HG03045 (cell line): Measurements from ENCODE around the gene EFCAB9.
"Not testable (repeated sequence)": the region's sequence is repeated elsewhere in the genome, so short reads cannot be mapped to it uniquely, and the experiment has no call there.

Experiments
- ATAC-seq: cut with Tn5 transposase; IDR thresholded peaks from one replicate; pipeline ENCODE4 v1.9.1; 2021; ENCODE audit warnings: mild to moderate bottlenecking, moderate library complexity; ENCODE audit not compliant: unreplicated experiment

The EFCAB9 gene

DNA sequence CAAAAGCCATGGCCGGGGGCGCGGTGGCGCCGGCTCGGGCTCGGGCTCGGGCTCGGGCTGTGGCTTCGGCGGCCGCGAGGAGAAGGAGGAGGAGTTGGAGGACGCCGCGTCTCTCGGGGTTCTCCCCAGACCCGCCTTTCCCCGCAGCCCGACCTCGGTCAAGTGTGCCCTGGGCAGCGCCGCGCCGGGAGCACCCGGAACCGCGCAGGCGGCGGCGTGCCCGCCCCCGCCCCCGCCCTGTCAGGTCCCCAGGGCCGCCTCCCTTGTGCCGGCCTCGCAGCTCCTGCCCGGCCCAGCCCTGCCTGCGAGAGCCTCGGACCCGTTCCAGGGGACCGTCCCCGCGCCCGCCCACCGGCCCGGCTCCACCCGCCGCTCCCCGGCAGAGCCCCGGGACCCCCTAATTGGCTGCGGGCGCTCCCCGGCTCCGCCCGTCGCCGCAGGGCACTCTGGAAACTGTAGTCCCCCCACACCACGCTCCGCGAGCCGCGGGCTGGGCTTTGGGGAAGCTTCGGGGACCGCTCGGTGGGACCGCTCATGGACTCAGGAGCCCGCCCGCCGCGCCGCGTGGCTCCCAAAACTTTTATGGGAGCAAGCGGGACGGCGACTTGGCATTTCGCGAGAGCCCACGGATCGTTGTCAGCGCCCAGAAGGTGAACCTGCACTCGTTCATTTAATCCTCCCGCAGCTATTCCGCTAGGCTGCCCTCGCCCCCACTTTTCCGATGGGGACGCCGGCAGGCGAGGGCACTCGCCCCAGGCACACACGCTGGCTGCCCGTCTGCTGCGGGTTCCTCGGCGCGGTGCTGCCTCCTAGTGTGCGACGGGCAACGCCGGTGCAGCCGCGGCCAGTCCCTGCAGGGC, 5.7 kb upstream of the EFCAB9 start, which contains the start of gene STK10:
Gene STK10, minus strand, starts transcription at position 192 of the 860 bp plus-strand sequence. Its CDS starts 182 bp downstream, at position 10.
- ATAC-seq = peak; percentile 68

DNA sequence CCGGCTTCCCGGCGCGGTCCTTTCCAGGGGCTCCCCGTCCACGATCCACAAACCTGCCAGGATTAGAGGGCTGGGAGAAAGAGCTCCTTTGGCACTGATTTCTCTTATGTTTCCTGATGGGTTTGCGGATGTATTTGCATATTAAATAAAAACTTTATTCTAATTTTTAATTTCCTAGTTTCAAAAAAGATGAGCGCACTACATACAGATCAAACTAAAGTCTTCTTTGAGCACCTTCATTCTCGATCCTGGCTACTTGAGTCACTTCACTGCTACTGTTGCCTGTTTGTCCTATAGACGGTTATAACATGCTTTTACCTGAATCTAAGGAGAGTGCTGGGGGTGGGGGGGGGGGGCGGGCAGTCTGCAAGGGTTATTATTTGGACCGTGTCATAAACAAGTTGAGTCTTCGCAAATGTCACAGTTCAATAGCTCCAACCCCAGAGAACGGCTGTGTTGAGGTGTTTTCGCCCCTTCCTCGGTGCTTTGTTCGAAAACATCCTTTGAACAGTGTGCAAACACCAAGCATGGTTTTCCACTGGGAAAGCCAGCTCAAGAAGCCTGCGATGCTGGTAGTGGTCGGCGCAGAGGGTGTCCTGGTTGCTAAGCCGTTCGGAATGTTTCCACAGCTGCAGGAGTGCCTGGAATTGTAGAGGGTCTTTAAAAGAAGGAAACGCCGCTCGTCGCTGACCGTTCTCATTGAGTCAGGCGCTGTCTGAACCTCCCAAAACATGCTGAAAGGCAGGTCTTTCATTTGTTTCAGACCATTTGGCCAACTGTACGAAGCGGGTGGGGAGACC, 4.9 kb upstream of the EFCAB9 start:
- ATAC-seq = no peak

DNA sequence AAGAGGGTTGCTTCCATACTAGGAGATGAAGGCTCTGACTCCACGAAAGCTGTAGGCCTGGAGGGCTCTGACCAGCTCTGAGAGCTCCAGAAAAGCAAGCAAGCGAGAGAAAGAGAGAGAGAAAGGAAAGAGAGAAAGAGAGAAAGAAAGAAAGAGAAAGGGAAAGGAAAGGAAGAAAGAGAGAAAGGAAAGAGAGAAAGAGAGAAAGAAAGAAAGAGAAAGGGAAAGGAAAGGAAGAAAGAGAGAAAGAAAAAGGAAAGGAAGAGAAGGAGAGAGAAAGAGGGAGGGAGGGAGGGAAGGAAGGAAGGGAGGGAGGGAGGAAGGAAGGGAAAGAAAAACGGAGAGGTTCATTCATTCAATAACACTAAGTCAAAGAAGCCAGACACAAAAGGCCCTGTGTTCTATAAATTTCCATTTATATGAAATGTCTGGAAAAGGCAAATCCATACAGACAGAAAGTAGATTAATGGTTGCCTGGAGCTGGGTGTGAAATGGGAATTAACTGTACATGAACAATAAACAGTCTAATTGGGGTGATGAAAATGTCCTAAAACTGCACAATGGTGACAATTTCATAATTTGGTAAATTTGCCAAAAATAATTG, 4.2 kb upstream of the EFCAB9 start:
- ATAC-seq = no peak

DNA sequence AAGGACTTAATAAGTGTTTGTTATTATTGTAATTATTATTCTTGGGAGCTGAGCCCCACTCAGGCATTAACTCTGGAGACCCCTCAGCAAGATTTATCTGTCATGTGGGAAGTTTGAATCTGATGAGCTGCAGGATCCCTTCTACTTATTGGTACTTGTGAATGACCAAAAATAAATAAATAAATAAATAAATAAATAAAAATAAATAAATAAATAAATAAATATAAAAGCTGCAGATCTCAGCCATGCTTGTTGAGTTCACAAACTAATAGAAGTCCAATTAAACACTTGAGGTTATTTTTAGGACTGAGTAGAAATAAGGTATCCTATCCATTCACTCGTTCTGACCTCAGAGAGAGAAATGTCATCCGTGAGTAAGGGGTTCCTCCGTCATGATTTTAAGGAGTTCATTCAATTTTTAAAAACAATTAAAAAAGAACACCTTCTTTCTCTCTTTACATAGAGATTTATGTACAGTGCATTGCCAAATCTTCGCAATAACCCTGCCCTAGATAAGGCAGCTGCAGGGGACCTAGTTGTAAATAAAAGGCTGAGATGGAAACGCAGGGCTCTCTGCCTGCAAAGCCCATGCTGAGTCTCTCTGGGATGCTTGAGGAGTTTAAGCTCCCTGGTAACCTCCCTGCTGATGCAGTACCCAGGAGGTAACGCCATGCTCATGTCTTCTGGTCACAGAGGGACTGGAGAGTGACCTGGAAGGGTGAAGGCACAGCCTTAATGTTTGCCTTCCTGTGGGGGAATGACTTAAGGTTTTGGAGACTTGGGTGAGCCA, 1.2 kb downstream of the EFCAB9 start:
- ATAC-seq = no peak

DNA sequence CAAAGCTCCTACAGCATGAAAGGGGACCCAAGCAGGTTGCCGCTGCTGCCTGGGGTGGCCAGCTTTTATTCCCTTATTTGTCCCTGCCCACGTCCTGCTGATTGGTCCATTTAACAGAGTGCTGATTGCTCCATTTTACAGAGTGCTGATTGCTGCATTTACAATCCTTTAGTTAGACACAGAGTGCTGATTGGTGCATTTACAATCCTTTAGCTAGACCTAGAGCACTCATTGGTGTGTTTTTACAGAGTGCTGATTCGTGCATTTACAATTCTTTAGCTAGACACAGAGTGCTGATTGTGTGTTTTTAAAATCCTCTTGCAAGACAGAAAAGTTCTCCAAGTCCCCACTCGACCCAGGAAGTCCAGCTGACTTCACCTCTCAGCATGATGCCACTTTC, 3.8 kb downstream of the EFCAB9 start:
- ATAC-seq = not testable (repeated sequence)

DNA sequence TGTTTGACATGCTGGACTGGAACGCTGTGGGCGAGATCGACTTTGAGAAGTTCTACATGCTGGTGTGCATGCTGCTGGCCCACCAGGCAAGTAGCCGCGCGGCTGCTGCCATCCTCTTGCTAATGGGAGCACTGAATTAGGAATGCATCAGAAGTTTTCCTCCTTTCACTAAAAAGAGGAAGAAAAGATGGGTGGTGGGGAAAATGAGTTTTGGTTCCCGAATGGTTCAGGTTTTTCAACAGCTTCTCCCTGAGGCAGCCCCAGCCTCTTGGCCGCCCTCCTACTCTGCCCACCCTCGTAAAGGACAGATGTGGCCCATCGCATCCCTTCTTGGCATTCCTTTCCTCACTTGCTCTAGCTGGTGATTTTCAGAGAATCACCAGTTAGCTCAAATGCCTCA, 5.5 kb downstream of the EFCAB9 start:
- ATAC-seq = no peak

DNA sequence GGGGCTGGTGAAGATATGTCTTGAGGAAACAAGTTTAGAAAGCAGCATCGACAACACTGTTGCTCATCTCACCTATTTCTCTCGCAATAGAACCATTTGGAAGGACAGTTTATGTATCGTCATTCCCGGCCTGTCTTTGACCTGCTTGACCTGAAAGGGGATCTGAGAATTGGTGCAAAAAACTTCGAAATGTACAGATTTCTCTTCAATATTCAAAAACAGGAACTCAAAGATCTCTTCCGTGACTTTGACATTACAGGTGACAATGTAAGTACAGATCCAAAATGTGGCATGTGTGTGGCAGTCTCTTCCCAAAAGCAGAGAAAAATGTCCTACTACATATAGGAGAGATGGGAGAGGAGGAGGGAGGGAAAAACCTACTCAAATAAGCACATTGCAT, 6.5 kb downstream of the EFCAB9 start:
- ATAC-seq = no peak

DNA sequence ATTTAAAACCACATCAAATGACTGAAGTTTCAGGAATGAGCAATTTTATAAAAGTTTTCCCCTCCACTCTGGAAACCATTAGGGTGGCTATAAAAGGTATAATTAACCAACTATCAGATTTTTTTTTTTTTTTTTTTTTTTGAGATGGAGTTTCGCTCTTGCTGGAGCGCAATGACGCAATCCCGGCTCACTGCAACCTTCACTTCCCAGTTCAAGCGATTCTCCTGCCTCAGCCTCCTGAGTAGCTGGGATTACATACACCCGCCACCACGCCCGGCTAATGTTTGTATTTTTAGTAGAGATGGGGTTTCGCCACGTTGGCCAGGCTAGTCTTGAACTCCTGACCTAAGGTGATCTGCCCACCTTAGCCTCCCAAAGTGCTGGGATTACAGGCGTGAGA, 12.0 kb downstream of the EFCAB9 start:
- not testable (repeated sequence) for ATAC-seq

DNA sequence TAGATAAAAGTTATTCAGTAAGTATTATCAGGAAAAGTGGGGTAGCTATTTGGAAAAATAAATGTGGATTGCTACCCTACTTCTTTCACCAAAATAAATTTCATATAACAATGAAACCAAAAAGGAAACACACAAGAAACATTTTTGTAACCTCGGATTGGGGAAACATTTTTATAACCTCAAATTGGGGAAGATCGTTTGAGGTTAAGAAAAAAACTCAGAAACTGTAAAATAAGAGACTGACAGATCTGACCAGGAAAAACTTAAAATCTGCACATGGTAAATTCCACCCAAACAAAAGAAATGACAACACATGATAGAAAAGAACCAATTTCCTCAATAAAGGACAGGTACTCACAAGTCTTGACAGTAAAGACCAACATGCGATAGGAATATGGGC, 13.5 kb downstream of the EFCAB9 start:
- ATAC-seq = no peak

DNA sequence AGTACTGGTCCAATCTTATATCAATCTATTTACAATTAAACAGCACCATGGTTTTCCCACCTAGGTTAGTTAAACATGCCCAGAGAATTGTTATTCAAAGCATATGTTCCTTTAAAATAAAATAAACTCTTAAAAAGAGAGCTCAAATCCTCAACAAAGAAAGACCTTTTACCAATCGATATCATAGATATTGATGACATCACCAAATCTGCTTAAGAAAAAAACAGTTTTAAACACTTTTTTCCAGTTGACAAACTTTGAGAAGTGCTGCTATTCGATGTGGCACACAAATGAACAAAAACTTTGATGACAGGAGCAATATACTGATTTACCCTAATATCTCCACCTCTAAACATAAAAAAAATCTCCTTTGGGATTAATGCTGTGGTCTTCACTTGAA, 15.7 kb downstream of the EFCAB9 start:
- ATAC-seq = no peak

DNA sequence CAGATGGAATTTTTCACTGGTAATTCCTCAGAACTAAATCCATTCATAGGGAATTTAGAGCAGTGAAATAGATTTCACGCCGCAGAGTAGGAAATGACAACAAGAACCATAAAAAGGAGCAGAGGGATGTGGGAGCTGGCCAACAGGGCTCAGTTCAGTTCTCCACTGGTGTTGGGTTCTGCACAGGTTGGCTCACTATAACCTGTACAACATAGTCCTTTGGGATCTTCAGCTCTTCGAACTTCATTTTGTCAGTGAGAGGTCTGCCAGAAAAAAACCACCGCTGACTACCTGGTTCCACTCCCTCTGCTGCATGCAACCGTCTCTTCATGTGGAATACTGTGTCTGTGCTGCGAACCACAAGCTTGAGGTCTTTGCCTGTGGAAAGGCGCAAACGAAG, 17.7 kb downstream of the EFCAB9 start:
- no peak for ATAC-seq

DNA sequence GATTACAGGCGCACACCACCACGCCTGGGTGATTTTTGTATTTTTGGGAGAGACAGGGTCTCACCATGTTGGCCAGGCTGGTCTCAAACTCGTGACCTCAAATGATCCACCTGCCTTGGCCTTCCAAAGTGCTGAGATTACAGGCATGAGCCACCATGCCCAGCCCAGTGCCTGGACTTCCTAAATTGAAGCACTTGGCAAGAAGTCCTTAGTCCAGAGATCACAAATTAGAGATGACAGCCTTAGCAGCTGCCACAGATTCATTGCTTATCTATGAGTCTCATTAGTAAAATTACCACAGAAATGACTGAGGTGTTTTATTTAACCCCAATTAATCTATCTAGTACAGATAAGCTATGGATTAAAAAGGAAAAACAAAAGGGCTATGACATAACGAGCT, 19.2 kb downstream of the EFCAB9 start:
- no peak for ATAC-seq

DNA sequence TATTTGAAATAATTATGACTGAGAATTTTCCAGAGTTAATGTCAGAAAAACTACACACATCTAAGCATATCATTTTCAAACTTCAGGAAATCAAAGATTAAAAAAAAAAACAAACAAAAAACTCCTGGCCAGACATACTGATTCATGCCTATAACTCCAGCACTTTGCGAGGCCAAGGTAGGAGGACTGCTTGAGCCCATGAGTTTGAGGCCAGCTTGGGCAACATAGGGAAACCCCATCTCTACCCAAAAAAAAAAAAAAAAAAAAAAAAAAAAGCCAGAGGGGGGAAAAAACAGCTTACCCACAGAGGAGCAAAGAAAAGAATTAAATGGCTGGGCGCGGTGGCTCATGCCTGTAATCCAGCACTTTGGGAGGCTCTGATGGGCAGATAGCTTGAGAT, 22.4 kb downstream of the EFCAB9 start:
- no peak for ATAC-seq

DNA sequence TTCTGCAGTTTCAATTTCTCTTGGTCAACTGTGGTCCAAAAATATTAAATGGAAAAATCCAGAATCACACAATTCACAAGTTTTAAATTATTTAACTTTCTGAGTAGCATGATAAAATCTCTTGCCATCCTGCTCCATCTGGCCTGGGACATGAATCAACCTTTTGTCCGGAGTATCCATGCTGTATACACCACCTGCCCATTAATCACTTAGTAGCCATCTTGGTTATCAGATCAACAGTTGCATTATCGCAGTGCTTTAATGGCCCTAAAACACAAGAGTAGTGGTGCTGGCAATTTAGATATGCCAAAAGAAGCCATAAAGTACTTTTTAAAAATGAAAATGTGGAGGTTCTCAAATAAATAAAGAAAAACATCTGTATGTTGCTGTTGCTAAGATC, 25.3 kb downstream of the EFCAB9 start:
- no peak for ATAC-seq

DNA sequence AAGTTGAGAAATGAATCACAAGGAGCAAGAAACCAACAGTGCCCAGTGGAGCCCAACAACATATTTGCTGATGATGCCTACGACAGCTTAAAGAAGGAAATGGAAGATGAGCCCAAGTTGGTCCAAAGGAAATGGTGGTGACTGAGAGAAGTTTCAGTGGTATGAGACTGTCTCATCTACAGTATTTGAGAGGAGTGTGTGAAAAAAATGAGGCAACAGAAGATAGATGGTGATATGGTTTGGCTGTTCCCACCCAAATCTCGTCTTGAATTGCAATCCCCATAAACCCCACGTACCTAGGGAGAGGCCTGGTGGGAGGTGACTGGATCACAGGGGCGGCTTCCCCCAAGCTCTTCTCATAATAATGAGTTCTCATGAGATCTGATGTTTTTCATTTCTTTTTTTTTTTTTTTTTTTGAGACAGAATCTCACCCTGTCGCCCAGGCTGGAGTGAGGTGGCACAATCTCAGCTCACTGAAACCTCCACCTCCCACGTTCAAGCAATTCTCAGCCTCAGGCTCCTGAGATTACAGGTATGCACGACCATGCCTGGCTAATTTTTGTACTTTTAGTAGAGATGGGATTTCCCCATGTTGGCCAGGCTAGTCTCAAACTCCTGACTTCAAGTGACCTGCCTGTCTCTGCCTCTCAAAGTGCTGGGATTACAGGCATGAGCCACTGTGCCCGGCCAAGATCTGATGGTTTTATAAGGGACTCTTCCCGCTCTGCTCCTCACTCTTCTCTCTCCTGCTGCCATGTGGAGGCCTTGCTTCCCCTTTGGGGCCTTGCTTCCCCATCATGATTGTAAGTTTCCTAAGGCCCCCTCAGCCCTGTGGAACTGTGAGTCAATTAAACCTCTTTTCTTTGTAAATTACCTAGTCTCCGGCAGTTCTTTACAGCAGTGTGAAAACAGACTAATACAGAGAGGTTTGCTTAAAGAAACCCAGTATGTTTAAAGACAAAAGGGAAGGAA, 30.2 kb downstream of the EFCAB9 start:
- peak; percentile 78 for ATAC-seq

DNA sequence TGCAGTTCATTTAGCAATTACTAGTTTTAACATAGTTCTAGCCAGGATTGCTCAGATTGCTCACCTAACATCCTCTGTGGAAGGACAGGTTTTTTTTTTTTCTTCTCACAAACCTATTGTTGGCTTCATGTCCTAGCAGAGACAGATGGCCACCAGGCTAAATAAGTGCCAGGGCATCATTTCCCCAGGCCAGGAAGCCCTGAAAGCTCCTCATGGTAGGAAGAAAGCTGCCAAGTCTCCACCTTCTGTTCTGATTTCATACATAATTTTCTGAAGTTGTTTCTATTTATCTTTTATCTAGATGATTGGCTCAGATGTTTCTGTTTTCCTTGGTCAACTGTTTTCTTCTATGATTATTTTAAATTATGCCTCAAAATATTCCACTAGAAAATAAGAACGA, 31.0 kb downstream of the EFCAB9 start:
- ATAC-seq = no peak

DNA sequence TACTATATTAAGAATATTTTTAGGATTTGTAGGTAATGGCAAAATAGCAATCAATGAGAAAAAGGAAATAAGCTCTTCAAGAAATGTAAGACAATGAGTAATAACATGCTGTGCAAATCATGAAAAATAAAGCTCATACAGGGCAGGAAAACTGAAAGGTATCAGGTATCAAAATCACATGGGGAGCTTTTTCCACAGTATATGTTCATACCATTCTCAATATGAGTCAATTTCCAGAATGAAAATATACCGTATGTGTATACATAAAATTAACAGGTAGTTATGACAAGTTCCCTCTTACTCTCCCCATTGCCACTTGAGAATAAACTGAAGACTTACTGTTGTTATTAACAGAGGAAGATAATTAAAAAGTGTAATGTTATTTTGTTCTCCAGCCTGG, 35.9 kb downstream of the EFCAB9 start:
- ATAC-seq = no peak

DNA sequence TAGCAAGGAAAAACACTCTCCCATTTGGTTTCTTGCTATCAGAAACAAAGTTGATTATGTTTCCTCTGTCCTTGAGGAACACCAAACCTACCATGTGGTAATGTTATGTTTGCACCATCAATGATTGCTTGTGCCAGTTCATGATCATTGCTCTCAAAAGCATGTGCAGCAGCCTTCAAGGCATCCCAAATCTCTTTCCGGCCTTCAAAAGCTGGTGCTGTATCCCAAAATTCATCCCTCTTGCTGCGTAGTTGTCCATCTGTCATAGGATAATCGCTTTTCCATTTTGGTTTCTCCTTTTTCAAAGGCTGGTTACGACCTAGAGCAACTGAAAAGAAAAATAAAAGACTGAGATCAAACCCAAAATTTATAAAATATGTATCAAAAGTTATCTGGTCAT, 40.1 kb downstream of the EFCAB9 start:
- ATAC-seq = no peak

DNA sequence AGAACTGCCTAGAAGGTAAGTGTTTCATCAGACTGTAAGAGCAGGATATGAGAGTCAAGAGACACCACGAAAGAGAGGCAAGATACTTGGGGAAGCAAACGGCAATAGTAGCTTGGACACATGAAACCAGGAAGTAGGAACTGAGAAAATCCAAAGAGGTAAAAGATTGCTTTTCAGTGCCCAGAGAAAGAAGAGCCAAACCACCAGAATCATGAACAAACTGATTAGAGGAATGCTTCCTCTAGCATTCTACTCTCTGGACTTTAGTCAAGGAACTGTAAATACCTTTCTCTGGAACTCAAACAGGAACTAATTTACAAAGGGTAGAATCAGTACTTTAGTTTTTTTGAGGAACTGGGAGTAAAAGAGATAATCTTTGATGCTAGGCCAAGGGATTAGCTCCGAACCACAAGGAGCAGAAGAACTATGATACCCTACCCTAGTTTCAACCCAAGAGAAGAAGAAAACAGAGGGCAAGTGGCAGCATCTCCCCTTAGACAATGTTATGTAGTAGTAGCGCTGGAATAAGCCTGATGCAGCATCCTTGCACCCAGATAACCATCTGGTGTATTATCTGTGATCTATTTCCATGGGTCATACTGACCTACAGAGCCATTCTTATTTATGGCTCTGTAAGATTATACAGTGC, 41.3 kb downstream of the EFCAB9 start:
- ATAC-seq = peak; percentile 44
